Activated CD4-positive, alpha-beta T cell treated with anti-CD3 and anti-CD28 coated beads for 4 hours (primary cell): ENCODE measurements around the gene NRF1.
"Not testable (repeated sequence)": the region's sequence is repeated elsewhere in the genome, so short reads cannot be mapped to it uniquely, and the experiment has no call there.

Source experiments
- DNase-seq, 2 donors: peaks; one replicate each; pipeline ENCODE4 v3.0.0-alpha.2; 2020

Gene NRF1

DNA sequence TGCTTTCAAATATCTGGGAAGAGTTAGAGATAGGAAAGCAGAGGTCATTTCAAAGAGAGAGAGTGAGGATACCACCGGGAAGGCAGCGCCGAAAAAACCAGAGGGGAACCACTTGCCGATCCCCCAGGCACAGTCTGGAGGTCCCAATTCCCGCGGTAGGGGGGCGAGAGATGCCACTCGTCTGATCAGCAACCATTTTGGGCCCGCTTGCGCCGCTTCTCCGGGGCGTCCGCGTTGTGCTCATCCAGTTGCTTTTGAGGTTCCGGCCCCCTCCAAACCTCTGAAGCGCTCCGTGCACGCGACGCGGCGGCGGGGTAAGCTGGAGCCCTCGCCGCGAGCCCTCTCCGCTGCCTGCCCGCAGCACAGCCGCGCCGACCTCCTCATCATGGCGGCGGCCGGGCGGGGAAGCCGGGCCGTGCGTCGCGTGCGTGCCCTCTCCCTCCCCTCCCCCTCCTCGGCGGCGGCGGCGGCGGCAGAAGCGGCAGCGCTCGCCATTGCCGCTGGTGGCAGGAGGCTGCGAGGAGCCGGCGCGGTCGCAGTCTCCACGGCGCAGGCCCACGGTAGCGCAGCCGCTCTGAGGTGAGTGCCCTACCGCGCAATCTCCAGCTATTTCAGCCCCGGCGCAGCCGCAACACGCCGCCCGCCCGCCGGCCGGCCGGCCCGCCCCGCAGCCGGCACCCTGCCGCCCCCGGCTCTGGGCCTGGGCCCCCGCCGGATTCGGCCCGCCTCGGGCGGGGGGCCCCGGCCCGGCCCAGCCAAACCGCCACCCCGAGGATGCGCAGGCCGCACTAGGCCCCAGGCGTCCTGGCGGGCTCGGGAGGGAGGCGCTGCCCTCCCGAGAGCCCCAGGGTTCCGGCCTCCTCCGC is at the start of gene NRF1:
NRF1 (plus strand) TSS at position 475 of the 866 bp plus-strand sequence. CDS start 45,632 bp downstream, outside the sequence.
- DNase-seq: peak; percentile 89 to 90

DNA sequence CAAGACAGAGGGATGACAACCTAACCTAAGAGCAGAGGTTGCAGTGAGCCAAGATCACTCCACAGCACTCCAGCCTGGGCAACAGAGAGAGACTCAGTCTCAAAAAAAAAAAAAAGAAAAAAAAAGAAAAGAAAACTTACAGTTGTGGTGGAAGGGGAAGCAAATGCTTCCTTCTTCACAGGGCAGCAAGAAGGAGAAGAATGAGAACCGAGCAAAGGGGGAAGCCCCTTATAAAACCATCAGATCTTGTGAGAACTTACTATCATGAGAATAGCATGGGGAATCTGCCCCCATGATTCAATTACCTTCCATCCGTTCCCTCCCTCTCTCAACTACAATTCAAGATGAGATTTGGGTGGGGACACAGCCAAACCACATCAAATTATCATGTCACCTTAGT is 45.2 kb upstream of the NRF1 start:
- DNase-seq: not testable (repeated sequence)

DNA sequence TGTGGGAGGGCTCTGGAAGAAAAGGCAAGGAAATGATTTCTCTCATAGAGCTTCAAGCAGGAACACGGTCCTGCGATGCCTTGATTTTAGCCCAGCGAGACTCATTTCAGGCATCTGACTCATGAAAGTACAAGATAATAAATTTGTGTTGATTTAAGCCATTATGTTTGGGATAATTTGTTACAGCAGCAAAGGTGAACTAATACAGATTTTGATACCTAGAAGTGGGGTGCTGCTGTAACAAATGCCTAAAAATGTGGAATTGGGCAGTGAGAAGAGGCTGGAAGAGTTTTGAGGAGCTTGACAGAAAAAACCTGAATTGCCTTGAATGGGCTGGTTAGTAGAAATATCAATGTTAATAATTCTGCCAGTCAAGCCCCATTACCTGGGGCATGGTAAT is 44.1 kb upstream of the NRF1 start:
- no peak for DNase-seq

DNA sequence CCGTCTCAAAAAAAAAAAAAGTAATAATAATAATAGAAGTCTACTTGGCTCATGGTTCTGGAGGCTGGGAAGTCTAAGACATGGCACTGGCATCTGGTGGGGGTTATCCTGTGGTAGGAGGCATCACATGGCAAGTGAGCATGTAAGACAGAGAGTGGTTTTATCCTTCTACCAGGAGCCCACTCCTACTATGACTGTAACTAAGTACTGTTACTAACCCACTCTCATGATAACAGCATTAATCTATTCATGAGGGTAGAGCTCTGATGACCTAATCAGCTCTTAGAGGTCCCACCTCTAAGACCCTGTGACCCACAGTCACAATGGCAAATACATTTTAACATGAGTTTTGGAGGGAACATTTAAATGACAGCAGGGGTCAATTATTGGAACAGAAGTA is 43.3 kb upstream of the NRF1 start:
- DNase-seq: no peak

DNA sequence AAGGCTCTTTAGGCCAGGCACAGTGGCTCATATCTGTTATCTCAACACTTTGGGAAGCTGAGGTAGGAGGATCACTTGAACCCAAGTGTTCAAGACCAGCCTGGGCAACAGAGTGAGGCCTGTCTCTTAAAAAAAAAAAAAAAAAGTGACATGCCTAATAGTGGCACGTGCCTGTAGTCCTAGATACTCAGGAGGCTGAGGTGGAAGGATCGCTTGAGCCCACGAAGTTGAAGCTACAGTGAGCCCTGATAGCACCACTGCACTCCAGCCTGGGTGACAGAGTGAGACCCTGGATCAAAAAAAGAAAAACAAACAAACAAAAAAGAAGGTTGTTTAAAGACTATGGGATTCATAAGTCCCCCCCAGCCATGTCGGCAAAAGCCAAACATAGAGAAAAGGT is 42.2 kb upstream of the NRF1 start:
- DNase-seq: no peak

DNA sequence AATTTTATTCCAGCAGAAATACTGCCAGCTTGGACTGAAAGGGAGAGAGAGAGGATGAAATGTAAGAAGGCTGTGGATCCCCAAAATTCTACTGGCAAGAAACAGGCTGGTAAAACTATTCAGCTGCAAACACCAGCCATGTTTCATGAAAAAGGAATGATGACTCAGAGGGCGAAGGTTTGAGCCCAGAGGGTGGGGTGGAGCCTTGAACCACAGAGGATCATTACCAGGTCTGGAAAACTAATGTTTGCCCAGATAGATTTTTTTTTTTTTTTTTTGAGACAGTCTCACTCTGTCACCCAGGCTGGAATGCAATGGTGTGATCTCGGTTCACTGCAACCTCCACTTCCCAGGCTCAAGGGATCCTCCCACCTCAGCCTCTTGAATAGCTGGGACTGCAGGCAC is 41.7 kb upstream of the NRF1 start:
- no peak for DNase-seq

DNA sequence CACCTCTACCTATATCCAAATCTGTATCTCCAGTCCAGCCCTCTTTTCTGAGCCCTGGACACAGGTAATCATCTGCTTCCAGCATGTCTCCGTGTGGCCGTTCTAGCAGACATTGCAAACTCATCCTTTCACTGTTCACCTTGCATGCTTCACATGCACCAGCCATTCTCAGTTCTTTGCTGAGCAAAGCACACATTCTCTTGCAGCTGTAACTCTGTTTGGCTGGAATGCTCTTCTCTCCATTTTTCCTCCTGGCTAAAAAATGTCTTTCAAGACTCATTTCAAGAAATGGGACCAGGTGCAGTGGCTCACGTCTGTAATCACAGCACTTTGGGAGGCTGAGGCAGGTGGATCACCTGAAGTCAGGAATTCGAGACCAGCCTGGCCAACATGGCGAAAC is 40.3 kb upstream of the NRF1 start:
- DNase-seq: no peak

DNA sequence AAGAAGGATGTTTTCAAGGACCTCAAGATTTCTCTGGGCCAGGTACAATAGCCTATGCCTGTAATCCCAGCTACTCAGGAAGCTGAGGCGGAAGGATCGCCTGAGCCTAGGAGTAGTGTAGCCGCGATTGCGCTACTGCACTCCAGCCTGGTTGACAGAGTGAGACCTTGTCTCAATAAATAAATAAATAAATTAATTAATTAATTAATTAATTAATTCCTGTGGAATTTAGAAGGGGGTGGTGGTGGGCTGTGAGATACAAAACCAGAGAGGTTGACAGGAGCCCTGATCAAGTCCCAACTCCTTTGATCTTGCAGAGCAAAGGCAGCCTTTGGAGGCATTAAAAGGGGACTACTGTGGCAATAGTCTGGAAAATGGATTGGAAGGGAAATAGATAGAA is 39.3 kb upstream of the NRF1 start:
- no peak for DNase-seq

DNA sequence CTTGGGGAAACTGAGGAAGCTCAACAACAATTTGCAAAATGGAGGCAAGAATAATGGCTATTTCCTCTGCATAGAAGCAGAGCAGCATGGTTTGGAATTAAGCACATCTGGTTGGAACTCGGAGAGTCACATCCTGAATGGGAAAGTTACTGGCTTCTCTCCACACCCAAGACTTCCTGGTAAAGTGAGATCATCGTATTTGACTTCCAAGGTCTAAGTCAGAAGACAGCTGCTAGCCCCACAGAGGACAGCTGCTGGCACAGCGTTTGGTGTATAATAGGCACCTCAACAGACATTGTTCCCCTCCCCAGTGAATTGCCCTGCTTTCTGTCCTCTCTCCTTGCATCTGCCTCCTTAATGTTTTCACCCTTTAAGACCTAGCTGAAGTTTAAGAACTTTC is 37.0 kb upstream of the NRF1 start:
- no peak for DNase-seq

DNA sequence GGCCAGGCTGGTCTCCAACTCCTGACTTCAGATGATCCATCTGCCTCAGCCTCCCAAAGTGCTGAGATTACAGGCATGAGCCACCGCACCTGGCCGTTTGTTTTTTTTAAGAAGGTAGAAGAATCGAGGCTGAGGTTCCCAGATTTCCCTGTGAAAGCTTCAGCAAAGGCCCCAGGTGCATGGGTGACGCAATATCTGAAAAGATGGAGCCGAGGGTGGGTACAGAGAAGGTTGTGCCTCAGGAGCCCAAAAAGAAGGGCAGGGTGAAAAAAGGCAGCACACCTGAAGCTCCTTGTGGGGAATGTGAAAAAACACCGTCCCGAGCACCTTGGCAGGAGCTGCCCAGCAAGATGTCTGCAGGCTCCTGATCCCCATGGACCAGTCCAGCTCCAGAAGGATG is 35.8 kb upstream of the NRF1 start:
- DNase-seq: no peak

DNA sequence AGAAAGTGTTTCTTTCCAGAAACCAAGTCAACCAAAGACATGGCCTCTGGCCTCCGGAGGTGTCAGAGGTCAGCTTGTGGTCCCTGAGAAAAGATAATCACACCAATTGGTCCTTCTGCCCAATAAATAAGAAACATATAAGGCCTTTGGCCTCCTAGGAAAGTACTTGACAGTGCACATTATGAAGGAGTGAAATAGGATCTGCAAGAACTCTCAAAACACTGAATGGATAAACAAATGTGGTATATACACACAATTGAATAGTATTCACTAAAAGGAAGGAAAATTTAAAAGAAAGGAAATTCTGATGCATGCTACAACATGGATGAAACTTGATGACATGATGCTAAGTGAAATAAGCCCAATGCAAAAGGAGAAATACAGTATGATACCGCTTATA is 35.4 kb upstream of the NRF1 start:
- no peak for DNase-seq

DNA sequence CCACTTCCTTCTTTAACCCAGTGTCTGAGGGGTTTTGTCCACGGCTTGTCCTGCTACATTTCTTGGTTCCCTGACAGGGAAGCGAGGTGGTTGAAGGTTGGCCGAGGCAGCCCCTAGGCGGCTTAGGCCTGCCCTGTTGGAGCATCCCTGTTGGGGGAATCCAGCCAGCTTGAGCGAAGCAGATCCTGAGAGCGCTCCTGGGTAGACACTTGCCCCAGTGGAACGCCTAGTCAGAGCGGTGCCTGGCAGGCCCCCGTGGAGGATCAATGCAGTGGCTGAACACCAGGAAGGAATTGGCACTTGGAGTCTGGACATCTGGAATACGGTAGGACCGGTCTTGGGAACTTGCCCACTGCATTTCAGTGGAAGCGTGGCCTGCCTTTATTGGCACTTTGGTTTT is 32.7 kb upstream of the NRF1 start:
- DNase-seq: no peak

DNA sequence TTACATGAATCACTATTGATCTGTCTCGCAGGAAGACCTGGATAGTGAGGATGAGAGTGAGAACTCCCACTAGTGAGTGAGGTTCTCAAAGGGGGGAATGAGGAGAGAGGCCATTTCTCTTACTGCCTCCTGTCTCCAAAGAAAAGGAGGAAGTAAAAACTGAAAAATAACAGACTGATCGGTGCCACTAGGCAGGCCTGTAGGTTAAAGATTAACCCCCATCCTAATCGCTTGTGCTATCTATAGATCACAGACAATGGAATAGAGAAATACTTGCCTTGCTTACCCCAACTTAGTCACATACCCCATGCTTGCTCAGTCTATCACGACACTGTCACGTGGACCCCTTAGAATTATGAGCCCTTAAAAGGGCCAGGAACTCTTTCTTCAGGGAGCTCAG is 25.3 kb upstream of the NRF1 start:
- not testable (repeated sequence) for DNase-seq

DNA sequence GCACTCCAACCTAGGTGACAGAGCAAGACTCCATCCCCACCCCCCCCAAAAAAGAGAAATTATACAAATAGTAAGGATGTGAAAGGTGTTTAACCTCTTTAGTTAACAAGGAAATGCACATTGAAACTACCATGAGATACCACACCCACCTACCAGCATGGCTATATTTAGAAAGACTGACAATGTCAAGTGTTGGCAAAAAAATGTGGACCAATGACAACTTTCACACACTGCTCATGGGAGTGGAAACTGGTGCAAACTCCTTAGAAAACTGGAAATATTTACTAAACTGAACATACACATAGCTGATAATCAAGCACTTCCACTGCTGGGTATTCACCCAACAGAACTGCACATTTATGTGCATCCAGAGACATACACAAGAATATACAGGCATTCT is 23.3 kb upstream of the NRF1 start:
- DNase-seq: no peak

DNA sequence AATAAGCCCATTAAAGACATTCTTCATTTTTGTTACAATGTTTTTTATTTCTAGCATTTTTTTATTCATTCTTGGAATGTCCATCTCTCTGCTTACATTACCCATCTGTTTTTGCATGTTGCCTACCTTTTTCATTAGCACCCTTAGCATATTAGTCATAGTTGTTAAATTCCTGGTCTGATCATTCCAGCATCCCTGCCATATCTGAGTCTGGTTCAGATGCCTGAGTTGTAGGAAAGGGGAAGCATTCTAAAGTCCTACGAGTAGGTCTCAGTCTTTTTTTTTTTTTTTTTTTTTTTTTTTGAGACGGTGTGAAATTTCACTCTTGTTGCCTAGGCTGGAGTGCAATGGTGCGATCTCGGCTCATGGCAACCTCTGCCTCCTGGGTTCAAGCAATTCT is 19.7 kb upstream of the NRF1 start:
- no peak for DNase-seq

DNA sequence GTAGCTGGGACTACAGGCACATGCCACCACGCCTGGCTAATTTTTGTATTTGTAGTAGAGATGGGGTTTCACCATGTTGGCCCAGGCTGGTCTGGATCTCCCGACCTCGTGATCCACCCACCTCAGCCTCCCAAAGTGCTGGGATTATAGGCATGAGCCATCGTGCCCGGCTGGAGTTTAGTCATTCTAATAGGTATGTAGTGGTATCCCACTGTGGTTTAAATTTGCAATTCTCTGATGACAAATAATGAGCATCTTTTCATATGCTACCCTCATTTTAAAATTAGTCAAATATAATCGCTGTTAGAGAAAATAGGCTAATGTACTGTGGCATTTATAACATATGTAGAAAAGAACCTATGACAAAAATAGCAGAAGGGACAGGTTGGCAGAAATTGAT is 15.1 kb upstream of the NRF1 start:
- not testable (repeated sequence) for DNase-seq

DNA sequence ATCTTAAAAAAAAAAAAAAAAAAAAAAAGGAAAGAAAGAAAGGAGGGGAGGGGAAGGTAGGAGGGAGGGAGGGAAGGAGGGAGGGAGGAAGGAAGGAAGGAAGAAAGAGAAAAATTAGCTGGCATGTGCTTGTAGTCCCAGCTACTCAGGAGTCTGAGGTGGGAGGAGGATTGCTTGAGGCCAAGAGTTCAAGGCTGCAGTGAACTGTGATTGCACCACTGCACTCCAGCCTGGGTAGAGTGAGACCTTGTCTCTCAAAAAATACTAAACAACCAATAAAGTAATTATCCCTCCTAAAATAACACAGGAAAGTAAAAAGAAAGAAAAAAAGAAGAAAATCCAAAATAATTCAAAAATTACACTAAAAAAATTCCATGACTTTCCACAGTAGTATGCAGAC is 13.8 kb upstream of the NRF1 start:
- DNase-seq: no peak

DNA sequence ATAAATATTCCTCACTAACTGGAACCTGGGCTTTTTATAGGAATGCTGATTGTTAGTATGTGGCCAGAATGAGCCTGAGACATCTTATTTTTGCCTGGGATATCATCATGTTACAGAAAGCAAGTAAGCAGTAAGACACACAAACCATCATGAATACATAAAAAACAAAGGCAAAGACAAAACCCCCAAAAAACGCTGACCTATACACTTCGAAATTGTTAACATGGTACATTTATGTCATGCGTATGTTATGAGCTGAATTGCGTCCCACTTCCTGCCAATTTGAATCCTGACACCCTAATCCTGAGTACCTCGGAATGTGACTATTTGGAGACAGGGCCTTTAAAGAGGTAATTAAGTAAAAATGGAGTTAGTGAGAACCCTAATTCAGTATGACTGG is 12.3 kb upstream of the NRF1 start:
- DNase-seq: no peak

DNA sequence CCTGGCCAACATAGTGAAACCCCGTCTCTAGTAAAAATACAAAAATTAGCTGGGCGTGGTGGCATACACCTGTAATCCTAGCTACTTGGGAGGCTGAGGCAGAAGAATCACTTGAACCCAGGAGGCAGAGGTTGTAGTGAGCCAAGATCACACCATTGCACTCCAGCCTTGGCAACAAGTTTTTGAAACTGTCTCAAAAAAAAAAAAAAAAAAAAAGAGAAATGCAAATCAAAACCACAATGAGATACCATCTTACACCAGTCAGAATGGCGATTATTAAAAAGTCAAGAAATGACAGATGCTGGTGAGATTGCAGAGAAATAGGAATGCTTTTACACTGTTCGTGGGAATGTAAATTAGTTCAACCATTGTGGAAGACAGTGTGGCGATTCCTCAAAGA is 7.9 kb upstream of the NRF1 start:
- not testable (repeated sequence) for DNase-seq

DNA sequence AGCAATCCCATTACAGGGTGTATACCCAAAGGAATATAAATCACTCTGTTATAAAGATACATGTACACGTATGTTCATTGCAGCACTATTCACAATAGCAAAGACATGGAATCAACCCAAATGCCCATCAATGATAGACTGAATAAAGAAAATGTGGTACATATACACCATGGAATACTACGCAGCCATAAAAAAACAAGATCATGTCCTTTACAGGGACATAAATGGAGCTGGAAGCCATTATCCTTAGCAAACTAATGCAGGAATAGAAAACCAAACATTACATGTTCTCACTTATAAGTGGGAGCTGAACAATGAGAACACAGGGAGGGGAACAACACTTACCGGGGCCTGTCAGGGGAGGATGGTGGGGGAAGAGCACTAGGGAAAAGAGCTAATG is 7.5 kb upstream of the NRF1 start:
- DNase-seq: not testable (repeated sequence)

DNA sequence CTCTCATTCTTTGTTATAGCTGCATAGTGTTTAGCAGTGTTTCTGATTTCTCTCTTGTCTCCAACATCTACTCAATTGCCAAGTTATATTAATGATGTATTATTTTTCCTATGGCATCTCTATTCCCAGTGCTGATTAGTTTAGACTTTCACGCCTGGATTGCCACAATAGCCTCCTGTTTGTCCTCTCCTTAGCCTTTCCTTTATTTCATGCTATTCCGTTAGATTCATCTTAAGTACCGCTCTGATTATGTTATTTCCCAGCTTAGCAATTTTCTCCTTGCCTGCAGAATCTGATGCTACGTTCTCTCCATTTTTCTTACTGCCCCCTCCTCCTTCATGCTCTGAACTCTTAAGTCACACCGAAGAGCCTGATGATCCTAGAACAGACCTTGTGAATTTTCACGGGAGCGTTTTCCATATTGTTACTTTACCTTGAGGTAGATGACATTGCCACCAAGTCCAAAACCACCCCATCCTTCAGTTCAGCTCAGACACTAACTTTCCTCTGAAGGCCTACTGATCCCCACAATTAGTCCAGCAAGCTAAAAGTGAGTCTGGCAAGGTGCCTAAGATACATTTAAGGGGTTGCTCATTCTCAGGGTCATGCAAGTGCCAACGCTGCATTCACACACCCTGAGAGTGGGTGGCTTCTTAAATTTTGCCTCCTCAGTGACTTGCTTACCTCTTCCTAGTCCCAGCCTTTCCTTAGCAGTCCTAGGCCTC is 6.6 kb upstream of the NRF1 start:
- DNase-seq: no peak

DNA sequence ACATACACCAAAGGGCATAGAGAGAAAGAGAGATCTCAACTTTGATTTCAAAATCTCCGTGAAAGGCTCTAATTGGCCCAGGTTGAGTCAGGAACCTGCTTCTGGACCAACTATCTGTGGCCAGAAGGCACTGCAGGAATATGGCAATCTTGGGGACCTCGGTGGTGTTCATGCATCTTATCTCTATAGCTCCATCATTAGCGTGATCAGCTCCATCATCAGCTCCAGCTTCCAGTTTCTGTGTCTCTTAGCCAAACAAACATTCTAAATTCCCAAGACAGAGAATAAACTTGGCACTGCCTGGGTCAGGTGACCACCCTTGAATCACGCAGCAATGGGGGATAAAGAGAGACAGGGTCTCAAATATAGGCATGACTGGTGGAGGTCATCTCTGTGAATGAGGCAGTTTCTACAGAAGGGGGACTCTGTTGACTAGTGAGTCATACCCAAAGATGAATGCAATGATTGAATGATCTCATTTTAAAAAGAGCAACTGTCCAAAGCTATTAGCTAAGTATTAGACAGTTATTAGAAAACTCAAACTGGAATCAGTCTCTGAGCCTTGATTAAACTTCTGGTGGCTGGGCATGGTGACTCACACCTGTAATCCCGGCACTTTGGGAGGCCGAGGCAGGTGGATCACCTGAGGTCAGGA is 5.4 kb upstream of the NRF1 start:
- DNase-seq: no peak

DNA sequence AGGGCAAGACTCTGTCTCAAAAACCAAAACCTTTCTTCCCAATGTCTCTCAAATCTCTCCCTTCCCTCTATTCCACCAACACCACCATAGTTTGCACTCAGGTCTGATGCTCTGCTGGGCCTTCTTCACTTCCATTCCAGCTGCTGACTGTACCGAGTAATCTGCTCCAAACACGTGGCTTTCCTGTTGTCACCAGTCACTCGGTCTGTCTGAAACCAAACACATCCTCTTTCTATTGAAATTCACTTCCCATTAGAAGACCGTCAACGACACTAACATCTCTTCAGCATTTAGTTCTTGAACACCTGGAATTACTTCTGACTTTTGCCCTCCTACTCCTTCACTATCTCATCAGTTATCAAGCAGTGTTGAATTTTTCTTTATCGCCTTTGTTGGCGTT is 4.7 kb upstream of the NRF1 start:
- DNase-seq: no peak
